Esophagus muscularis mucosa (tissue), 4 donors: ENCODE data around the gene UMODL1. TPM values are rescaled to one million over a fixed set of nuclear protein-coding genes. Genes with fewer than 3 reads are reported as not detected.

ENCODE experiments used
- DNase-seq: peaks from one replicate; pipeline ENCODE4 v3.0.0-alpha.2; 2017; ENCODE audit errors: extremely low spot score
- H3K27ac ChIP-seq, 4 donors: fragments of 200-600 bp; sonication (generic); replicated peaks in 1 of 4; 1 replicate in 3 of 4; 2 replicates in 1 of 4; pipeline ENCODE4 v1.5.1; 2016 to 2019; ENCODE audit warnings: mild to moderate bottlenecking in 1 of 4
- H3K27me3 ChIP-seq, 4 donors: fragments of 200-600 bp; sonication (generic); one replicate each; pipeline versions ENCODE4 v1.5.1 to v1.6.0; 2016 to 2019
- H3K36me3 ChIP-seq, 4 donors: fragments of 200-600 bp; sonication (generic); one replicate each; pipeline ENCODE4 v1.5.1; 2016 to 2019
- H3K4me1 ChIP-seq, 4 donors: fragments of 200-600 bp; sonication (generic); one replicate each; pipeline ENCODE4 v1.5.1; 2016 to 2019
- H3K4me3 ChIP-seq, 4 donors: fragments of 200-600 bp; sonication (generic); 1 replicate in 2 of 4; 2 replicates in 2 of 4; pipeline ENCODE4 v1.5.1; 2016 to 2019; ENCODE audit warnings: mild to moderate bottlenecking in 4 of 4, moderate library complexity in 1 of 4
- H3K9me3 ChIP-seq, 4 donors: fragments of 200-600 bp; sonication (generic); 1 replicate in 3 of 4; 2 replicates in 1 of 4; pipeline ENCODE4 v1.5.1; 2016 to 2019
- EP300 ChIP-seq: sonication (generic); formaldehyde crosslinking; IDR thresholded peaks from one replicate; pipeline ENCODE4 v1.6.1; 2017; ENCODE audit warnings: antibody characterized with exemption
- POLR2A ChIP-seq: fragments of 450-650 bp; IDR thresholded peaks from one replicate; pipeline ENCODE4 v1.6.1; 2017; ENCODE audit warnings: antibody characterized with exemption, moderate library complexity, mild to moderate bottlenecking, low read depth
- POLR2AphosphoS5 ChIP-seq, 2 donors: sonication (generic); formaldehyde crosslinking; IDR thresholded peaks; one replicate each; pipeline ENCODE4 v1.6.1; 2017; ENCODE audit warnings: antibody characterized with exemption in 2 of 2
- WGBS: methylation state at CpG from one replicate; pipeline ENCODE4 v1.1.5; 2018; 5-methylcytosine and 5-hydroxymethylcytosine counted together
- intact Hi-C: fragments of 100-400 bp; cut with DNase I; formaldehyde crosslinking; loops from one replicate; pipeline ENCODE4 v1.15.1; 2023
- total RNA-seq, 4 donors: library from RNA; depleted of rRNA; stranded (reverse); fragments of >200 nt; gene quantifications; one replicate each; pipeline versions ENCODE4 v1.1.0 to v1.2.1, GENCODE V29; 2016
- TF ChIP-seq, protein P1 (sequence below), 3 experiments: fragments of 200-600 bp in 2 of 3; fragments of 450-650 bp in 1 of 3; sonication (generic) in 2 of 3; IDR thresholded peaks; one replicate each; pipeline ENCODE4 v1.5.1; 2017 to 2019; ENCODE audit warnings: antibody characterized with exemption in 3 of 3, mild to moderate bottlenecking in 2 of 3, moderate library complexity in 1 of 3

UMODL1 gene
- total RNA-seq, 4 donors from 2014 or later: 0.13 TPM; not detected in 3

DNA sequence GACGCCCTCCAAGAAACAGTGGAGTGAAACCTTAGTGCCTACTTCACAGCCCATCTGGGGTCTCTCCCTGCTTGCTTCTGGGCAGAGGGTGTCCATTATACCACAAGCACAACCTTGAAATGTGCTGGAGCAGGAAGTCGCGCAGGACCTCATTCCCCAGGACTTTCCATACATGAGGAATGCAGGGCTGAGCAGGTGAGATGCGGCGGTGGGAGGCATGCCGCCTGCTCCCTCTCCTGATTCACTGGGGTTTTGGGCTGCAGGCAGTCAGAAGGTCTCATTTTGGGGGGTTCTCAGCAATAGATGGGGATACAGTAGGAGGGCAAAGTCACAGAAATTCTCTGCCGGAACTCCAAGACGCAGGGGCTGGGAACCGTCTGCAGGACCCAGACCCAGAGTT, 15.7 kb upstream of the UMODL1 start:
- Histone ChIP-seq H3K9me3 (no peaks in the 10 kb centered on the region), H3K36me3 (no peaks in the 10 kb centered on the region), H3K27ac (no peak overlapping the region), H3K27me3 (peaks cover 0 to 17% (median 0%) of the 10 kb centered on the region in 4 donors), H3K4me1 (no peaks in the 10 kb centered on the region), H3K4me3 (no peak overlapping the region)
- no peak for DNase-seq
- no peak for TF ChIP-seq POLR2AphosphoS5 (IDR thresholded peaks at IDR 0.05)
- TF ChIP-seq EP300: no peak
- no peak for TF ChIP-seq POLR2A
- TF ChIP-seq, protein P1, sequence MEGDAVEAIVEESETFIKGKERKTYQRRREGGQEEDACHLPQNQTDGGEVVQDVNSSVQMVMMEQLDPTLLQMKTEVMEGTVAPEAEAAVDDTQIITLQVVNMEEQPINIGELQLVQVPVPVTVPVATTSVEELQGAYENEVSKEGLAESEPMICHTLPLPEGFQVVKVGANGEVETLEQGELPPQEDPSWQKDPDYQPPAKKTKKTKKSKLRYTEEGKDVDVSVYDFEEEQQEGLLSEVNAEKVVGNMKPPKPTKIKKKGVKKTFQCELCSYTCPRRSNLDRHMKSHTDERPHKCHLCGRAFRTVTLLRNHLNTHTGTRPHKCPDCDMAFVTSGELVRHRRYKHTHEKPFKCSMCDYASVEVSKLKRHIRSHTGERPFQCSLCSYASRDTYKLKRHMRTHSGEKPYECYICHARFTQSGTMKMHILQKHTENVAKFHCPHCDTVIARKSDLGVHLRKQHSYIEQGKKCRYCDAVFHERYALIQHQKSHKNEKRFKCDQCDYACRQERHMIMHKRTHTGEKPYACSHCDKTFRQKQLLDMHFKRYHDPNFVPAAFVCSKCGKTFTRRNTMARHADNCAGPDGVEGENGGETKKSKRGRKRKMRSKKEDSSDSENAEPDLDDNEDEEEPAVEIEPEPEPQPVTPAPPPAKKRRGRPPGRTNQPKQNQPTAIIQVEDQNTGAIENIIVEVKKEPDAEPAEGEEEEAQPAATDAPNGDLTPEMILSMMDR (IDR thresholded peaks at IDR 0.05): no peak
- WGBS: 98% methylated on average over 8 of the region's 9 CpGs
- intact Hi-C loops: no loop called here

DNA sequence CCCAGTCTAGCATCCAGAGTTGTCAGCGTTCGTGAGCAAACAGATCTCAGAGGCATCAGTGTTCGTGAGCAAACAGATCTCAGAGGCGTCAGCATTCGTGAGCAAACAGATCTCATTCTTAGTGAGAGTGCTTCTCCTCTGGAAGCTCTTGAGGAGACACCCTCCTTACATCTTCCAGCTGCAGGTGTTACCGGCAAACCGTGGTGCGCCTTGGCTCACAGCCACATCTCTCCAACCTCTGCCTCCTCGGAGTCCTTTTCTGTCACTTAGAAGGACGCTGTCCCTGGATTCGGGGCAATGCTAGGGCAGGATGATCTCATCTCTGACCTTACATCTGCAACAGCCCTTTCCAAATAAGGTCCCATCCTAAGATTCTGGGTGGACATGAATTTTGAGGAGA, 14.6 kb upstream of the UMODL1 start:
- TF ChIP-seq EP300 (no peak), POLR2A (no peak), POLR2AphosphoS5 (IDR thresholded peaks at IDR 0.05) (no peak)
- TF ChIP-seq, protein P1 (IDR thresholded peaks at IDR 0.05): no peak
- 79% methylated on average over 10 of the region's 11 CpGs for WGBS
- intact Hi-C loops: no loop called here
- H3K4me3 ChIP-seq: no peak overlapping the region
- H3K36me3 ChIP-seq: no peaks in the 10 kb centered on the region
- H3K27ac ChIP-seq: no peak overlapping the region
- peaks cover 0 to 20% (median 0%) of the 10 kb centered on the region in 4 donors for H3K27me3 ChIP-seq
- no peak for DNase-seq
- H3K9me3 ChIP-seq: no peaks in the 10 kb centered on the region
- peaks cover 0 to under 1% (median 0%) of the 10 kb centered on the region in 4 donors for H3K4me1 ChIP-seq

DNA sequence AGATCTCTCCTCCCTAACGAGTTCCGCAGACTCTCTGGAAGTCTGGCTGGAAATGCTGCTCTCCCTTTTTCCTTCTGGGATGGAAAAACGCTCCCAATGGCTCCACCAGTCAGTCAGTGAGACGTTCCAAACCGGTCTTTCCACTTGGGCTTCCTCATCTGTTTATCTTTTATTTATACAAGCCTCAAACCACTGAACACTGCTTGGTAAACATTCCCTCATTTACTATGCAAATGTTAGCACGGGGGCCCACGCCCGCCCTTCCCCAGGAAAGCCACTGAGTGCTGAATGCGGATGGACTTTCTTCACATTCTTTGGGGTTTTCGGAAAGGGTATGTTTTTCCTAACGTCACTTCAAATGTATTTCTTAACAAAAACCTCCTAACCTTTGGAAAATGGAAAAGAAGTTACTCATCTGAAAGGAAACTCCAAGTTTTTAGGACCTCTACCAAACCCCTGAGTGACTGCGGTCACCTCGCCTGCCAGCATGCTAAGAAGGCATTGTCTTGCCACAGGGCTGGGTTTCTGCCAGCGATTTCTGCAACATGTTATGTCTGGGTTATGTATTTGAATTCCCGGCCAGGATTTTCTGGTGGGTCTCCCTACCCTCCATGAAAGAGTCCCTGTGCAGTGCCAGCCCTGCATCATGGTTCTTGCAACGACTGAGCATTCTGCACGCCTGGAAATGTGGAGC, 14.0 kb upstream of the UMODL1 start:
- TF ChIP-seq POLR2AphosphoS5 (IDR thresholded peaks at IDR 0.05) (no peak), EP300 (no peak), POLR2A (no peak)
- TF ChIP-seq, protein P1 (IDR thresholded peaks at IDR 0.05): no peak
- Histone ChIP-seq H3K36me3 (no peaks in the 10 kb centered on the region), H3K9me3 (no peaks in the 10 kb centered on the region), H3K27ac (no peak overlapping the region), H3K4me1 (peaks cover 0 to 2% (median 0%) of the 10 kb centered on the region in 4 donors), H3K4me3 (no peak overlapping the region), H3K27me3 (peaks cover 0 to 27% (median 0%) of the 10 kb centered on the region in 4 donors)
- DNase-seq: no peak
- intact Hi-C loops: no loop called here
- WGBS: 53% methylated on average over 17 of the region's 17 CpGs

DNA sequence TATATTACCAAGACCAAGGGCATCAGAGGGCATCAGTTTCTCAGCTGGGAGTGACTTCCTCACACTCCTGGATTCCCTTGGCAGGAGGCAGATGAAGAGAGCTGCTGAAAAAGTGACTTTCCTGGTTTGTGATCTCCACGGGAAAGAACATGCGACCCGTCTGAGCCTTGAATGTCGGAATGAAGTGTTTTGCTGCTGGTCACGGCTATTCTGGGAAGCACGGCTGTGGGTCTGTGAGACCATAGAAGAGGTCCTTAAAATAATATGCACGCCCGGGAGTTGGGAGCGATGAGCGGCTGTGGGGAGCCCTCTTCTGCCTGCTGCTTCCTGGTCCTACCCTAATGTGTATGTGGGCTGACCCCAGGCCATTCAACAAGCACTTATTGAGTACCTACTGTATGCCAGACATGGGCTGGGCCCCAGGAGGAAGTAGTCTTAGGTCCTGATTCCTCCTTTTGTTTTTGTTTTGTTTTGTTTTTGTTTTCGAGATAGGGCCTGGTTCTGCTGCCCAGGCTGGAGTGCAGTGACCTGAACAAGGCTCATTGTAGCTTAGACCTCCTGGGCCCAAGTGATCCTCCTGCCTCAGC, 13.2 kb upstream of the UMODL1 start:
- Histone ChIP-seq H3K27ac (no peak overlapping the region), H3K9me3 (no peaks in the 10 kb centered on the region), H3K27me3 (peaks cover 0 to 35% (median 0%) of the 10 kb centered on the region in 4 donors), H3K36me3 (no peaks in the 10 kb centered on the region), H3K4me1 (peaks cover 0 to 7% (median 4%) of the 10 kb centered on the region in 4 donors), H3K4me3 (no peak overlapping the region)
- TF ChIP-seq POLR2AphosphoS5 (IDR thresholded peaks at IDR 0.05): no peak
- TF ChIP-seq POLR2A: no peak
- no peak for TF ChIP-seq EP300
- TF ChIP-seq, protein P1 (IDR thresholded peaks at IDR 0.05): no peak
- WGBS: 70% methylated on average over 10 of the region's 11 CpGs
- intact Hi-C loops: no loop called here
- DNase-seq: no peak
